Measurements from ENCODE around the gene ARHGAP21.

ARHGAP21 gene

DNA sequence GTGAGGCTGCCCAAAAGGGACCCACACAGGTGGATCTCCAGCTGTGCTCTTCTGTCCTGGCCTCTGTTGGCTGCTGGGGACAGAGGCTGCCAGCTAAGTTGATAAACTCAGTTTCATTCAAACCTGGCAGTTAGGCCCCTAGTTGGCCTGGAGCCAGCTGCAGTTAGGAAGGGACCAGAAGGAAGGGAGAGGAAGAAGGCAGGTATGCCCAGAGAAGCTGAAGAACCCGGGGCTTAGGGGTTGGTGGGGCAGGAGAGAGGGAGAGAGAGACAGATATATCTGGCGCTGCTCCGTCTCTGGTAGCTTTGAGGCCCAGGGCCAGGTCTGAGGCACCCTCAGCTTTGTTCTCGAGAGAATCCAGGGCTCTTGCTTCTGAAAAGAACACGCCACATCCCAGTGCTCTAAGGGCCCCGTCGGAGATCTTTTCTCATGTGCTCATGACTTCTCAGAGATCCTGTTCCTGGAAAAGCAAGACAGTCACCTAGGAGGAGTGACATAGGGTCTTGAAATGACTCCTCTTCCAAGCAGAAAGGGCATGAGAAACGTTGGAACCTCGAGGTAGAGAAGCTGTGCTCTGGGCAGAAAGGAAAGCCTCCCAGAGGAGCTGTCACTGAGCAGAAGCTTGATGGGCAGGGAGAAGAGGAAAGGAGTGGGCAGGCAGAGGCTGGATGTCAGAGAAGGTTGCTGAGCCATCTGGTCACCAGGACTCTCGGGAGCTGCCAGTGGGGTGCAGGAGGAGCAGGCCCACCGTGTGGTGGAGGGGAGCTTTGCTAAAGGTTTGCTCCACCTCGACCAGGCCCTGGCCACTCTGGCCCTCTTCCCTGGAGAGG is 153.6 kb downstream of the ARHGAP21 start:
- no peak for DNase-seq

DNA sequence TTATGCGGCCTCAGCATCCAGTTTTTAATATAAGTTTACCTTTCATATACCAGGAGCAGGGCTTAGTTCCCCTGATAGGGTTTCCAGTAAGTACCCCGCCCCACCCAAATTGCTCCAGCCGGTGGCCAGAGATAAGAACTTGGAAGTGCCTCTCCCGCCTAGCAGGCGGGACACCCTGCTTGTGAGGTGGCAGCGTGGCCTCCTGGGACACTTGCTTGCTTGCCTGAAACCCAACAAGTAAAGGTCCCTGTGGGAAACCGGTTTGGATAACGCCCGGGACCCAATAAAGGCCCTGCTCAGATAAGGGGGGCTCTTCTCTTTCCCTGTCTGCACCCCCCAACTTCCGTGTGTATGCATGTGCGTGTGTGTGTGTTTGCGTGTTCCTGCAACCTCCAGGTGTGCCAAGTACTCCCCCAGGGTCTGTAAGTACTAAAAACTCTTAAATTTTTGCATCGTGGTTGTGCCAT is 154.3 kb downstream of the ARHGAP21 start:
- no peak for DNase-seq

- no peak for DNase-seq
Measured at GRCh38 chr10:24568042-24568441, 155.6 kb downstream of the ARHGAP21 start.

GRCh38 chr10:24561453-24561852 is 162.2 kb downstream of the ARHGAP21 start:
- DNase-seq = no peak

DNA sequence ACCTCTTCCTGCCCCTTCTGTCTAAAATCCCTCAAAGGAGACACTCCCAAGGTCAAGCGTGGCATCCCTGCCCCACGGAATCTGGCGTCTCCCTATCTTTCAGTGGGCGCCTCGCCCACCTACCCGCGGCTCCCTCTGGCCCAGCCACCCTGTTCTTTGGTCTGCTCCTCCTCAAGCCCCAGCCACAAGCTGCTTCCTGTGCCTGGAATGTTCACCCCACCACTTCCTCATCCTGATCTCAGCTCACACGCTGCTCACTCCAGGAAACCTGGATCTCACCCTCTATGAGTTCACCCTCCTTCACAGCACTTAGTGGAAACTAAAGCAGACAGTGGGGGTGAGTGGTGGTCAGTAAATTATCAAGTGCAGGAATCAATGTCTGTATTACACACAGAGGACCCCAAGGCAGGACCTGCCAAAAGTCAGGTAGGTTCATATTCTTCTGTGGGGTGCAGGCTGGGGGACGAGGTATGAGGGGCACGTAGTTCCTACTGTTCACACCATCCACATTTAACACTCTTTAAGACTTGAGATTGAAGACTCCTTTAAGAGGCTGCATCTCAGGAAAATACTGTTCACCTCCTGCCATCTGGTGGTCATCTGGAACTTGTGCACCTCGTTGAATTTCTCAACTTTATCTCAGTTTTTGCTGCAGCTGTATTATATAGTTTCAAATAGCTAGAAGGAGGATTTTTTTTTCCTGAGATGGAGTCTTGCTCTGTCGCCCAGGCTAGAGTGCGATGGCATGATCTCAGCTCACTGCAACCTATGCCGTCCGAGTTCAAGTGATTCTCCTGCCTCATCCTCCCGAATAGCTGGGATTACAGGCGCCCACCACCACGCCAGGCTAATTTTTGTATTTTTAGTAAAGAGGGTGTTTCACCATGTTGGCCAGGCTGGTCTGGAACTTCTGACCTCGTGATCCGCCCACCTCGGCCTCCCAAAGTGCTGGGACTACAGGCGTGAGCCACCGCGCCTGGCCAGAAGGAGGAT is 166.6 kb downstream of the ARHGAP21 start:
- DNase-seq = peak; percentile 60

GRCh38 chr10:24556126-24556749 is 167.4 kb downstream of the ARHGAP21 start:
- DNase-seq = no peak

DNA sequence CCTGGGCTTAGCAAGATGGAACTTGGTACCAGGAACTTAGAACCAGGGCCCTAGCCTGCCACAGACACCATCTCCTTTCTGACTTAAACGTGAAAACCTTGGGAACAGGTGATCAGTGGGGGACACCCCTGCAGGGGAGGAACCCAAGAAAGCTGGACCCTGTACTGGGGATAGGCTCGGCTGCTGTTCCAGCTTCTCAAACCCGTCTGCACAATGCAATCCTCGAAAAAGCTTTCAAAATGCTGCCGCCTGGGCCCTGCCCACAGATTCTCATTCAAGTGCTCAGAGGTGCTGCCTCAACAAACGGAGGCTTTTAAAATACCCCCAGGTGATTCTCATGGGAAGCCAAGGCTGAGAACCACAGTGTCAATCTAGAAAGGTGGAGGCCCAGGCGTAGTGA is 169.7 kb downstream of the ARHGAP21 start:
- DNase-seq = no peak

DNA sequence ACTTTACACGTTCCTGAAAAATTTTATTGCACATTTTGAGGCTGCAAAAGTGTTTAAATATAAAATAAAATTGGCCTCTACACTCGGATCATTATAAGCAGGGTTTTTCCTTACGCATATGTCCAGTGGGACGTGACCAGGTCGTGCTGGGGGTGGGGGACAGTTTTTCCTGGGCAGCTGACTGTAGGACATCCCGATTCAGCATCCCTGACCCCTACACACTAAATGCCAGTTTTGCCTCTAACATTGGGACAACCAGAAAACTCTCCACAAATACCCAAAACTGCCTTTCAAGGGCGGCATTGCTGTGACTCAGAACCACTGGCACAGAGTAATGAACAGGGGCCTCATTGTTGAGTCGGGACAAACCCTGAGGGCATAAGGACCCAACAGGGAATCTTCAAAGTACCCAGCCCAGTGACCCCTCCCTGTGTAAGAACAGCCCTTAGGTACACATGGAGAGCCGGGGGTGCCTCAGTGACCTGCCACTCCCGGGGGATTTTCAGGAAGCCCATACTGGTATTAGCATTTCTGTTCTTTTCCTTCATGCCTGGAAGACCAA is 170.6 kb downstream of the ARHGAP21 start:
- DNase-seq = no peak

DNA sequence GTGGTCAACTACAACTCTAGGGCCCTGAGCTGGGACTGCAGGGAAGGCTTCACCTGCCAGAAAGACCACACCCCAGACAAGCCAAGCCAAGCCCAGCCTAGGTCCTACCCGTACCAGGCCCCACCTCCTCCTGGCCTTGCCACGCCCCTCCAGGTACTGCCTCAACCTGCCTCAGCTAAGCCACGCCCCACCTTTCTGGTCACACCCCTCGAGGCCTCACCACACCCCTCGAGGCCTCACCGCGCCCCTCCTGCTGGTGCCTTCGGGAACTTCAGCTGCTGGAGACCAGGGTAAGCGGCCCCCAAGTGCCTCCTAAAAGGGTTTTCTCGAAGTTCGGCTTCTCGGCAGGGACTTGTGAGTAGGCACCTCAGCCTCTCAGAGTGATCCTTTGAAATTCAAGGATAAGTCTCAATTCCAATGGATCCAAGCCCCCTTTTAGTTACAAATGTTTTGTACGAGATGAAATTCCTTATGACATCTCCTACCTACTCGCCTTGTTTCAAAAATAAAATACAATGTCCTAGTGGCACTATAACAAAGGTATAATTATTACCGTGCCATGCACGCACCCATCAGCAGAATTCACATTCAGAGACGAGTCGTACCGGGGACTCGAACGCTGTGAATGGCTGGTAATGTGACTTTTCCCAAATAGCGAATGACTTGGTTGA is 171.2 kb downstream of the ARHGAP21 start:
- peak; percentile 39 for DNase-seq

DNA sequence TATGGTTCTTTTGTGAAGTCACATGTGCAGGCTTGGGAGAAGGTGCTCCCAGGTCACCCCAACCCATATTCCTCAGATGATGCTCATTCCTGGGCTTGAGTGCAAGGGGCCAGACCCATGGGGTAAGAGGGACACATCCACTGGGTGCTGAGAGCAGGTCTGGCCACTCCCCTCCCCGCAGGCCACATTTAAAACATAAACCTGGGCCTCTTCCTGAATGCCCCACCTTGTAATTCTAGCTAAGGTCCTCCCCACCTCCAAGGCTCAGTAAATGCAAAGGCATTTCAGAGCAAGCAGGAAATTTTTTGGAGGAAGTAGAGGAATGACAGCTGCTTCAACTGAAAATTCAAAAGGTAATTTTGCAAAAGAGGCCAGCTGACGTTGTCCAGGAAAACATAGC is 172.5 kb downstream of the ARHGAP21 start:
- DNase-seq = no peak

DNA sequence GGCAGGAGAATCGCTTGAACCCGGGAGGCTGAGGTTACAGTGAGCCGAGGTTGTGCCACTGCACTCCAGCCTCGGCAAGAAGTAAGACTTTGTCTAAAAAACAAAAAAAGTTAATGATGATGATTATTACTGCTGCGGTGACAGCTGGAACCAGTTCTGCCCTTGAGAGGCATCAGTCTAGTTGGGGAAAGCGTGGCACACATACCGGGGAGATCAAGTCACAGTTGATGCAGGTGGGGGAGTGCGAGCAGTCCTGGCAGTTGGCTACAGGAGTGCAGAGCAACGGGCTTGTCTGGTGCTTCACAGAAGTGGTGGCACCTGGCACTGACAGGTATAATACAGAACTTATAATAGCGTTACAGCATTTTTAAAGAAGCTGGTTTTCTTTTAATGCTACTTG is 173.0 kb downstream of the ARHGAP21 start:
- no peak for DNase-seq

DNA sequence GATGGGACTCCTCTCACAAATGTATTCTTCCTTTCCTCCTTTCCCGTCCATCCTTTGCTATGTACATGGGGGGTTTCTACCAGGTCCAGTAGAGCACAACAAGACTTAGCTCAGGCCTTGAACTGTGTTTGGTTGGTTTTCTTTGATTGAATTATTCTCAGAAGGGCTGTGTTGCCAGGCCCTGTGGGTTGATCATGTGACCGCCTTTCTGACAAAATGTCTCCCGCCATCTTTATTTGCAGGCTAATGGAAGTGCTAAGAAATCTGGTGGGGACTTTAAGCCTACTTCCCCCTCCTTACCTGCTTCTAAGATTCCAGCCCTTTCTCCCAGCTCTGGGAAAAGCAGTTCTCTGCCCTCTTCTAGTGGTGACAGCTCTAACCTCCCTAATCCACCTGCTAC is 178.1 kb downstream of the ARHGAP21 start:
- DNase-seq = no peak

DNA sequence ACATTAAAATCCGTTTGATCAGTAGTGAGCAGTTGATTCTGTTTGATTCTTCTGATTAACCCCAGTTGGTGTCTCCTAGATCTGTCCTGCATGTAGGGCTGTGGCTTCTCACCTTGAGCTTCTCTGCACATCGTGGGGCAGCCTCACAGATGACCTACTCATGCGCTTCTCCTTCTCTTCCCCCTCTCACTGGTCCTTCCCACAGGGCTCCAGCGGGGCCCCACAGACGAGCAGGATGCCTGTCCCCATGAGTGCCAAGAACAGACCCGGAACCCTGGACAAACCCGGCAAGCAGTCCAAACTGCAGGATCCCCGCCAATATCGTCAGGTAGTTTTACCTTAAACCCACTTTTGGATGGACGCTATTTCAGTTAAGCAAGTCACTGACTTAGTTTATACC is 178.9 kb downstream of the ARHGAP21 start:
- DNase-seq = no peak

DNA sequence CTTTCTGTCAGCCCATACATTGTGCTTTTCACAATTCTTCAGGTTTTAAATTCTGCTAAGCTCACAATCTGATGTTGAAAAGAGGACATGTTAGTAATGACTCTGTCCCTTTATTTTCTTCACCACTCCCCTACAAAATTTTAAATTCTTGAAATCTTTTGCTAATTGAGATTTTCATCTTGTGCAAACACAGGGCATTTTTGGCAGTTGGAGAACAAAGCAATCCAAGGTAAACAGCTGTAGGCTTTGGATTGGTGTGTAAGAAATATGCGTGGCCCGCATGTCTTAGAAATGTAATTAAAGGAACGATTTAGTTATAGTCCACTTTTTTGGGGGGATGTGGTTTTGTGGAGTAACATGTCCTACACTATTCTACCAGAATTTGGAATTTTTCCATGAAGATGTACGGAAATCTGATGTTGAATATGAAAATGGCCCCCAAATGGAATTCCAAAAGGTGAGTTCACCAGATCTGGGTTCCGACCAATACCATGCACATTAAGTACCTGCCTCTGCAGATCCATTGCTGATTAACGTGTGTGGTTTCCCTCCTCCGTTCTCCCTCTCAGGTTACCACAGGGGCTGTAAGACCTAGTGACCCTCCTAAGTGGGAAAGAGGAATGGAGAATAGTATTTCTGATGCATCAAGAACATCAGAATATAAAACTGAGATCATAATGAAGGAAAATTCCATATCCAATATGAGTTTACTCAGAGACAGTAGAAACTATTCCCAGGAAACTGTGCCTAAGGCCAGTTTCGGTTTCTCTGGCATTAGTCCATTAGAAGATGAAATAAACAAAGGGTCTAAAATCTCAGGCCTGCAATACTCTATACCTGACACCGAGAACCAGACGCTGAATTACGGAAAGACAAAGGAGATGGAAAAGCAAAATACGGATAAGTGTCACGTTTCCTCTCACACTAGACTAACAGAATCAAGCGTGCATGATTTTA is 181.1 kb downstream of the ARHGAP21 start:
- DNase-seq = no peak

GRCh38 chr10:24541239-24541753 is 182.4 kb downstream of the ARHGAP21 start:
- DNase-seq = no peak

DNA sequence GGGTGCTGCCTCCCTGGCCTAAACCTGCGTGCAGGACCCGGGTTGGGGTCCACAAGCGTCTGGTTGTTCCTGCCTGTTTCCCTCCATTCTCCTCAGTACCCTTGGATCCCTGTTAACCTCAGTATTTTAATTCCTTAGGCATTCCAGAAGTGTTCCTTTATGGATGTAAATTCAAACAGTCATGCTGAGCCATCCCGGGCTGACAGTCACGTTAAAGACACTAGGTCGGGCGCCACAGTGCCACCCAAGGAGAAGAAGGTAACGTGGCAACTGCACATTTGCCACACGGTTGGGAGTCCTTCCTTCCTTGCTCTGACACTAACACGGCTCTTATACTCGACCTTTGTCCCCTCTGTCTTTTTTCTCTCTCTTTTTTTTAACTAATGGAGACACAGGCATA is 187.1 kb downstream of the ARHGAP21 start:
- no peak for DNase-seq

GRCh38 chr10:24533981-24534380 is 189.7 kb downstream of the ARHGAP21 start:
- no peak for DNase-seq

Measured in RPMI8226 (cell line).